AG08396 (cell line): ENCODE measurements around the gene ST14.
A peak's percentile ranks its signal among the peaks of the same experiment; 100 is the strongest.

Experiments
- DNase-seq: peaks from one replicate; pipeline ENCODE4 v3.0.0; 2012; ENCODE audit warnings: low spot score, mixed read lengths

Gene ST14

GRCh38 chr11:130159657-130160497 lies at the start of gene ST14:
Gene ST14, plus strand, starts transcription at chr11:130159782. Its CDS starts 198 bp downstream, at chr11:130159980.
- DNase-seq, result peak; percentile 39

- DNase-seq, result no peak
Measured at GRCh38 chr11:130110339-130111108, 49.1 kb upstream of the ST14 start.

GRCh38 chr11:130112071-130112830 lies 47.3 kb upstream of the ST14 start:
- no peak for DNase-seq

- DNase-seq, result no peak
Measured at GRCh38 chr11:130114281-130114680, 45.3 kb upstream of the ST14 start.

- DNase-seq, result no peak
Measured at GRCh38 chr11:130114726-130115125, 44.9 kb upstream of the ST14 start.

- peak; percentile 34 for DNase-seq
Measured at GRCh38 chr11:130115218-130115617, 44.4 kb upstream of the ST14 start.

- no peak for DNase-seq
Measured at GRCh38 chr11:130118165-130118564, 41.4 kb upstream of the ST14 start.

- no peak for DNase-seq
Measured at GRCh38 chr11:130118636-130119387, 40.8 kb upstream of the ST14 start.

- DNase-seq, result no peak
Measured at GRCh38 chr11:130120045-130120444, 39.5 kb upstream of the ST14 start.

GRCh38 chr11:130121445-130121978 lies 38.1 kb upstream of the ST14 start:
- peak; percentile 76 for DNase-seq

- no peak for DNase-seq
Measured at GRCh38 chr11:130122141-130122575, 37.4 kb upstream of the ST14 start.

- no peak for DNase-seq
Measured at GRCh38 chr11:130123414-130124040, 36.1 kb upstream of the ST14 start.

- DNase-seq, result peak; percentile 75
Measured at GRCh38 chr11:130124096-130124495, 35.5 kb upstream of the ST14 start.

GRCh38 chr11:130125638-130126037 lies 33.9 kb upstream of the ST14 start:
- DNase-seq, result no peak

- no peak for DNase-seq
Measured at GRCh38 chr11:130126516-130126915, 33.1 kb upstream of the ST14 start.

- DNase-seq, result no peak
Measured at GRCh38 chr11:130127509-130127908, 32.1 kb upstream of the ST14 start.

GRCh38 chr11:130128626-130129025 lies 31.0 kb upstream of the ST14 start:
- DNase-seq, result no peak

- DNase-seq, result no peak
Measured at GRCh38 chr11:130129922-130130321, 29.7 kb upstream of the ST14 start.

- DNase-seq, result peak; percentile 76
Measured at GRCh38 chr11:130131961-130132850, 27.4 kb upstream of the ST14 start.

GRCh38 chr11:130133716-130134115 lies 25.9 kb upstream of the ST14 start:
- DNase-seq, result no peak
